Lower lobe of right lung (tissue), 2 donors: ENCODE measurements around the gene COCH. TPM values are rescaled to one million over a fixed set of nuclear protein-coding genes. Genes with fewer than 3 reads are reported as not detected.
A peak's percentile ranks its signal among the peaks of the same experiment; 100 is the strongest.

Source experiments
- ATAC-seq, 2 donors: fragments of 200-7000 bp; cut with Tn5 transposase; one replicate each; pipeline ENCODE4 v1.9.1; 2020 to 2022; ENCODE audit warnings: mild to moderate bottlenecking in 2 of 2, moderate library complexity in 2 of 2
- DNase-seq: peaks from one replicate; pipeline ENCODE4 v3.0.0-alpha.2; 2020
- H3K27ac ChIP-seq: fragments of 200-600 bp; one replicate; pipeline ENCODE4 v1.8.0; 2022
- H3K27me3 ChIP-seq: fragments of 200-600 bp; one replicate; pipeline ENCODE4 v1.8.0; 2022; ENCODE audit warnings: low read depth
- H3K36me3 ChIP-seq: fragments of 200-600 bp; one replicate; pipeline ENCODE4 v1.8.0; 2022; ENCODE audit warnings: mild to moderate bottlenecking
- H3K4me1 ChIP-seq: fragments of 200-600 bp; one replicate; pipeline ENCODE4 v1.8.0; 2022
- H3K4me3 ChIP-seq: fragments of 200-600 bp; one replicate; pipeline ENCODE4 v1.8.0; 2022; ENCODE audit warnings: mild to moderate bottlenecking
- H3K9me3 ChIP-seq: fragments of 200-600 bp; one replicate; pipeline ENCODE4 v1.8.0; 2022
- intact Hi-C: fragments of 100-400 bp; cut with DNase I; formaldehyde crosslinking; loops from one replicate; pipeline ENCODE4 v1.11.0; 2022
- long read RNA-seq: library from polyadenylated mRNA; unstranded; transcript quantifications from one replicate; pipeline ENCODE4 v2.0.0, GENCODE V29; 2021
- total RNA-seq: library from RNA; stranded (reverse); fragmentation: NEBNext Ultra II Directional; extraction: Animal tissue kit (Norgen Biotek cat#: 25700); gene quantifications from one replicate; pipeline ENCODE4 v1.2.1, GENCODE V29; 2021
- TF ChIP-seq, protein P1 (sequence below): fragments of 200-600 bp; IDR thresholded peaks from one replicate; pipeline ENCODE4 v1.8.0; 2022; ENCODE audit warnings: antibody characterized with exemption, mild to moderate bottlenecking
- donor health status: DM: no; HTN: yes; CAD: no; lungs with severe emphysema.

The COCH gene
- 0.50 TPM for total RNA-seq
- long read RNA-seq, partial matches to known transcripts: 0 of 12 reads
- long read RNA-seq, other reads (novel, unspliced or antisense): 12 of 12 reads

DNA sequence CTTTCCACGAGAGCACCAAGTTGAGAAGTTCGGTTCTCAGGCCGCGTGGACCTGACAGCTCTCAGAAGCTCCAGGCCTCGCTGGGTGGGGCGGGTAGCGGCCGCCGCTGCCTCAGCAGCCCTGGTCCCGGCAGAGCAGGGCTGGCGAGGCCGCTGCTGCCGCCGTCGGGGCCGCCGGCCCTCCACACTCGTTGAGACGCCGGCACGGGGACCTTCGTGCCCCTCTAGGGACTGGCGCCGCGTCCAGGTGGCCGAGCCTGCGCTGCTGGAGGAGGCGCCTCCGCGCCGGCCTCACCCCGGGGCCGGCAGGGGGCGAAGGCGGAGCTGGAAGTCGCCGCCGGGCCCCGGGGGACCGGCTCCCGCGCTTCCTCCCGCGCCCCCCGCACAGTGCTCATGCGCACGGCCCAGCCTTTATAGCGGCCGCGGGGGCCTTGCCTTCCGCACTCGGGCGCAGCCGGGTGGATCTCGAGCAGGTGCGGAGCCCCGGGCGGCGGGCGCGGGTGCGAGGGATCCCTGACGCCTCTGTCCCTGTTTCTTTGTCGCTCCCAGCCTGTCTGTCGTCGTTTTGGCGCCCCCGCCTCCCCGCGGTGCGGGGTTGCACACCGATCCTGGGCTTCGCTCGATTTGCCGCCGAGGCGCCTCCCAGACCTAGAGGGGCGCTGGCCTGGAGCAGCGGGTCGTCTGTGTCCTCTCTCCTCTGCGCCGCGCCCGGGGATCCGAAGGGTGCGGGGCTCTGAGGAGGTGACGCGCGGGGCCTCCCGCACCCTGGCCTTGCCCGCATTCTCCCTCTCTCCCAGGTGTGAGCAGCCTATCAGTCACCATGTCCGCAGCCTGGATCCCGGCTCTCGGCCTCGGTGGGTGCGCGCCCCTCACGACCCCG lies at the start of gene COCH:
TSS of gene COCH (plus strand) at position 440 of the 879 bp plus-strand sequence. CDS start at position 820, 380 bp downstream.
- H3K4me1 ChIP-seq: peaks cover 15% of the 10 kb centered on the region
- ATAC-seq: peak; percentile 80 to 82
- peak; percentile 47 for DNase-seq

DNA sequence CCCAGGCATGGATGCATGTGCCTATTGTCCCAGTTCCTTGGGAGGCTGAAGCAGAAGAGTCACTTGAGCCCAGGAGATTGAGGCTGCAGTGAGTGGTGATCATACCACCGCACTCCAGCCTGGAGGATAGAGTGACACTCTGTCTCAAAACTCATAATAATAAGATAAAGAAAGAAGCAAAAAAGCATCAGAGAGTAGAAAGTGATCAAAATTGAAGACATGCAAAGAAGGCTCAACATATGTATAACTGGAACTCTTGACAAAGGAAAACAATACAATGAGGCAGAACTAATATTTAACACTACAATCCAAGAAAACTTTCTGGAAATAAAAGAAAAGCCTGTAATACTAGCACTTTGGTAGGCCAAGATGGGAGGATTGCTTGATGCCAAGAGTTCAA lies 48.3 kb upstream of the COCH start:
- DNase-seq (no peak), ATAC-seq (no peak)
- peaks cover 13% of the 10 kb centered on the region for H3K9me3 ChIP-seq
- no peaks in the 10 kb centered on the region for H3K4me1 ChIP-seq
- intact Hi-C loops: no loop called here
- H3K27ac ChIP-seq: no peak overlapping the region
- no peak overlapping the region for H3K4me3 ChIP-seq
- TF ChIP-seq, protein P1, sequence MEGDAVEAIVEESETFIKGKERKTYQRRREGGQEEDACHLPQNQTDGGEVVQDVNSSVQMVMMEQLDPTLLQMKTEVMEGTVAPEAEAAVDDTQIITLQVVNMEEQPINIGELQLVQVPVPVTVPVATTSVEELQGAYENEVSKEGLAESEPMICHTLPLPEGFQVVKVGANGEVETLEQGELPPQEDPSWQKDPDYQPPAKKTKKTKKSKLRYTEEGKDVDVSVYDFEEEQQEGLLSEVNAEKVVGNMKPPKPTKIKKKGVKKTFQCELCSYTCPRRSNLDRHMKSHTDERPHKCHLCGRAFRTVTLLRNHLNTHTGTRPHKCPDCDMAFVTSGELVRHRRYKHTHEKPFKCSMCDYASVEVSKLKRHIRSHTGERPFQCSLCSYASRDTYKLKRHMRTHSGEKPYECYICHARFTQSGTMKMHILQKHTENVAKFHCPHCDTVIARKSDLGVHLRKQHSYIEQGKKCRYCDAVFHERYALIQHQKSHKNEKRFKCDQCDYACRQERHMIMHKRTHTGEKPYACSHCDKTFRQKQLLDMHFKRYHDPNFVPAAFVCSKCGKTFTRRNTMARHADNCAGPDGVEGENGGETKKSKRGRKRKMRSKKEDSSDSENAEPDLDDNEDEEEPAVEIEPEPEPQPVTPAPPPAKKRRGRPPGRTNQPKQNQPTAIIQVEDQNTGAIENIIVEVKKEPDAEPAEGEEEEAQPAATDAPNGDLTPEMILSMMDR: no peak
- no peaks in the 10 kb centered on the region for H3K27me3 ChIP-seq
- no peaks in the 10 kb centered on the region for H3K36me3 ChIP-seq

More for the DNA sequence above, at the start of gene COCH:
- Histone ChIP-seq H3K36me3 (no peaks in the 10 kb centered on the region), H3K9me3 (no peaks in the 10 kb centered on the region), H3K27me3 (peaks cover 60% of the 10 kb centered on the region), H3K4me3 (peak within 1 kb of the TSS; percentile 62), H3K27ac (no peak within 1 kb of the TSS)
- intact Hi-C loops: no loop called here
- TF ChIP-seq, protein P1: peak; percentile 39

DNA sequence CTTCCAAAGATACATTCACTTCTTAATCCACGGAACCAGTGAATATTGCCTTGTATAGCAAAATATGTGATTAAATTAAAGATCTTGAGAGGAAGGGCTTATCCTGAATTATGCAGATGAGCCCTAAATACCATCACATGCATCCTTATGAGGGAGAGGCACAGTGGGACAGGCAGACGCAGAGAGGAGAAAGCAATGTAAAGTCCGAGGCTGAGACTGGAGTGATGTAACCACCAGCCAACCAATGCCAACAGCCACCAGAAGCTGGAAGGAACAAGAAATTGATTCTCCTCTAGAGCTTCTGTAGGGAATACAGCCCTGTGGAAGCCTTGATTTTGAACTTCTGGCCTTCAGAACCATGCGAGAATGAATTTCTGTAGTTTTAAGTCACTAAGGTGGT lies 44.5 kb upstream of the COCH start:
- ATAC-seq (no peak), DNase-seq (no peak)
- TF ChIP-seq, protein P1: no peak
- intact Hi-C loops: no loop called here
- Histone ChIP-seq H3K4me1 (no peaks in the 10 kb centered on the region), H3K36me3 (no peaks in the 10 kb centered on the region), H3K27ac (no peak overlapping the region), H3K4me3 (no peak overlapping the region), H3K27me3 (no peaks in the 10 kb centered on the region), H3K9me3 (peaks cover 13% of the 10 kb centered on the region)

DNA sequence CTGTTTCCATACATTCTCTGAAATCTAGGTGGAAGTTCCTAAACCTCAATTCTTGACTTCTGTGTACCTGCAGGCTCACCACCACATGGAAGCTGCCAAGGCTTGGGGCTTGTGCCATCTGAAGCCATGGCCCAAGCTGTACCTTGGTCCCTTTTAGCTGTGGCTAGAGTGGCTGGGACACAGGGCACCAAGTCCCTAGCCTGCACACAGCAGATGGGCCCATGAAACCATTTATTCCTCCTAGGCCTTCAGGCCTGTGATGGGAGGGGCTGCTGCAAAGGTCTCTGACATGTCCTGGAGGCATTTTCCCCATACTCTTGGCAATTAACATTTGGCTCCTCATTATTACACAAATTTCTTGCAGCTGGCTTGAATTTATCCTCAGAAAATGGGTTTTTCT lies 40.0 kb upstream of the COCH start:
- intact Hi-C loops: no loop called here
- no peaks in the 10 kb centered on the region for H3K36me3 ChIP-seq
- DNase-seq (no peak), ATAC-seq (no peak)
- no peaks in the 10 kb centered on the region for H3K9me3 ChIP-seq
- no peaks in the 10 kb centered on the region for H3K4me1 ChIP-seq
- H3K4me3 ChIP-seq: no peak overlapping the region
- H3K27me3 ChIP-seq: no peaks in the 10 kb centered on the region
- TF ChIP-seq, protein P1: no peak
- no peak overlapping the region for H3K27ac ChIP-seq

DNA sequence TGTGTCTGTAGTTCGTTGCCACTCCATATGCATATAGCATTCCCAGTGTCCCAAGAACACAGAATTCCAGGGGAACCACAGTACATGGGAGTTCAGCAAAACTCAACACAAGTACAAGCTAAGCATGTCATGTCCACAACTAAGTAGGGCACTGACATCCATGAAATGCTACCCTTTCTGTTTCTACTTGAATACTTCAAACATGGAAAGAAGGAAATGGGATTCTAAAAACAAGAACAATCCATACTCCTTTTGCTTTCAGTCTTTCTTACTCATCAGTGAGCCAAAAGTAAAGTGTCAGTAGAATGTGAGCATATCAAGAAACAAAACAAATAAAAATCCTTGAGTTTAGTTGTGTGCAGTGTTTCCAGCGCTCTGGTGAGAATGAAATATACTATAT lies 36.0 kb upstream of the COCH start:
- no peak for DNase-seq
- no peaks in the 10 kb centered on the region for H3K27me3 ChIP-seq
- H3K4me1 ChIP-seq: no peaks in the 10 kb centered on the region
- TF ChIP-seq, protein P1: no peak
- no peak overlapping the region for H3K4me3 ChIP-seq
- no peaks in the 10 kb centered on the region for H3K9me3 ChIP-seq
- ATAC-seq: no peak
- H3K36me3 ChIP-seq: no peaks in the 10 kb centered on the region
- H3K27ac ChIP-seq: no peak overlapping the region
- intact Hi-C loops: no loop called here
